ENCODE measurements around the gene ALDH16A1.

The ALDH16A1 gene

GRCh38 chr19:49507803-49508494 lies 54.9 kb downstream of the ALDH16A1 start:
- in situ Hi-C loops (cut with MboI; ENCODE audit: low sequenced_read_pairs), result loop anchor here (5.0 kb wide), 1 partner anchor 39 kb away; no protein-coding TSS in a partner anchor

GRCh38 chr19:49512970-49513745 lies 60.1 kb downstream of the ALDH16A1 start:
- in situ Hi-C loops (cut with MboI; ENCODE audit: low sequenced_read_pairs), result no loop called here

- in situ Hi-C loops (cut with MboI; ENCODE audit: low sequenced_read_pairs), result no loop called here
Measured at GRCh38 chr19:49513746-49514118, 60.7 kb downstream of the ALDH16A1 start.

DNA sequence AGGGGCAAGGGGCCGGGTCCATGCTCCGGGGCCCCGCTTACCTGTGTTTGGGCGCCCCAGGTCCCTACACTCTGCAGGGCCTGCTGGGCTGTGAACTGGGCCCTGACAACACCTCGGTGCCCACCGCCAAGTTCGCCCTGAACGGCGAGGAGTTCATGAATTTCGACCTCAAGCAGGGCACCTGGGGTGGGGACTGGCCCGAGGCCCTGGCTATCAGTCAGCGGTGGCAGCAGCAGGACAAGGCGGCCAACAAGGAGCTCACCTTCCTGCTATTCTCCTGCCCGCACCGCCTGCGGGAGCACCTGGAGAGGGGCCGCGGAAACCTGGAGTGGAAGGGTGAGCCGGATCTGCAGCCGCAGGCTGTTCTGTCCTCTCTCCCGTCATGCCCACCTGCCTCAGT lies 61.1 kb downstream of the ALDH16A1 start:
- in situ Hi-C loops (cut with MboI; ENCODE audit: low sequenced_read_pairs), result no loop called here

- in situ Hi-C loops (cut with MboI; ENCODE audit: low sequenced_read_pairs), result no loop called here
Measured at GRCh38 chr19:49515767-49516166, 62.7 kb downstream of the ALDH16A1 start.

DNA sequence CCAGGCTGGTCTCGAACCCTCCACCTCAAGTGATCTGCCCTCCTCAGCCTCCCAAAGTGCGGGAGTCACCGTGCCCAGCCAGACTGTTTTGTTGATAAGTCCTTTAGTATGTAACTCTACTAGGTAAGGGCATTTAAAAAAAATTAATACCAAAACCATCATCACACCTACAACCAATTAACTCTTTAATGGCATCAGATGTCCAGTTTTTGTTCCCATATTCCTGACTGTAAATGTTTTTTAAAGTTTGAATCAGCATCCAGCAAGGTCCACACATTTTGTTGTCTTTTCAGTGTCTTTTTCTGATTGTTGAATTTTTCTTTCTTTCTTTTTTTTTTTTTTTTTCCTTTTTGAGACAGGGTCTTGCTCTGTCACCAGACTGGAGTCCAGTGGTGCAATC lies 65.0 kb downstream of the ALDH16A1 start:
- in situ Hi-C loops (cut with MboI; ENCODE audit: low sequenced_read_pairs), result no loop called here
